Panc1 (cell line): Measurements from ENCODE around the gene SNCG. TPM values are rescaled to one million over a fixed set of nuclear protein-coding genes. Genes with fewer than 3 reads are reported as not detected.

Source experiments
- ATAC-seq: fragments of 200-7000 bp; cut with Tn5 transposase; 2 replicates; pipeline ENCODE4 v1.9.1; 2020; ENCODE audit warnings: mild to moderate bottlenecking, moderate library complexity
- BruUV-seq: library from RNA; stranded (reverse); fragments of 400-500 nt; replicated peaks from 2 replicates; lab custom pipeline; 2021; lab: Mats Ljungman, UMichigan
- CTCF ChIA-PET: fragments of 300-600 bp; sonication (Branson Sonifier 250); formaldehyde crosslinking; loops from one replicate; lab custom pipeline; 2022; ENCODE audit warnings: antibody characterized with exemption; lab: Charles Lee
- POLR2A ChIA-PET: fragments of 300-600 bp; sonication (Branson Sonifier 250); formaldehyde crosslinking; loops from one replicate; lab custom pipeline; 2022; ENCODE audit warnings: antibody characterized with exemption; lab: Charles Lee
- DNase-seq: peaks from one replicate; pipeline ENCODE4 v3.0.0-alpha.2; 2010; ENCODE audit warnings: low read depth, low spot score
- H3K27ac ChIP-seq: 2 replicates; pipeline ENCODE4 v1.5.1; 2011; ENCODE audit warnings: mild to moderate bottlenecking, low read length, inconsistent platforms
- H3K27me3 ChIP-seq: fragments of 200-500 bp; sonication (Bioruptor generic); 2 replicates; pipeline ENCODE4 v1.6.0; 2014; ENCODE audit warnings: low read length, inconsistent platforms; ENCODE audit not compliant: control insufficient read depth, insufficient read depth
- H3K36me3 ChIP-seq: fragments of 200-500 bp; sonication (Bioruptor generic); 2 replicates; pipeline ENCODE4 v1.5.1; 2014; ENCODE audit warnings: inconsistent platforms, mild to moderate bottlenecking, low read length, moderate library complexity; ENCODE audit not compliant: control insufficient read depth, insufficient read depth
- H3K4me1 ChIP-seq: 2 replicates; pipeline ENCODE4 v1.5.1; 2011; ENCODE audit warnings: inconsistent platforms, mild to moderate bottlenecking, low read length, moderate library complexity; ENCODE audit not compliant: control insufficient read depth, insufficient read depth
- H3K4me3 ChIP-seq, 2 experiments: 2 replicates each; pipeline ENCODE4 v1.5.1; 2011 to 2012; ENCODE audit warnings: low read depth in 2 of 2, low read length in 2 of 2, mild to moderate bottlenecking in 2 of 2, inconsistent platforms in 1 of 2, moderate library complexity in 1 of 2
- H3K9me3 ChIP-seq: fragments of 200-500 bp; sonication (Bioruptor generic); 2 replicates; pipeline ENCODE4 v1.5.1; 2014; ENCODE audit warnings: low read depth, mild to moderate bottlenecking, inconsistent platforms, low read length, moderate library complexity; ENCODE audit not compliant: control insufficient read depth, insufficient read depth
- CTCF ChIP-seq: fragments of 450-650 bp; IDR thresholded peaks from 2 replicates; pipeline ENCODE4 v1.5.1; 2017; ENCODE audit warnings: mild to moderate bottlenecking
- POLR2AphosphoS5 ChIP-seq: IDR thresholded peaks from 2 replicates; pipeline ENCODE4 v1.6.1; 2012; ENCODE audit warnings: mild to moderate bottlenecking, low read depth, low read length, moderate library complexity
- REST ChIP-seq, 2 experiments: IDR thresholded peaks; 2 replicates each; pipeline ENCODE4 v1.6.1; 2011 to 2012; ENCODE audit warnings: low read depth in 2 of 2, control low read depth in 1 of 2, low read length in 1 of 2, mild to moderate bottlenecking in 1 of 2, moderate library complexity in 1 of 2; ENCODE audit not compliant: insufficient read depth in 1 of 2
- SIN3A ChIP-seq: IDR thresholded peaks from 2 replicates; pipeline ENCODE4 v1.6.1; 2012; ENCODE audit warnings: low read depth, mild to moderate bottlenecking, low read length, moderate library complexity, borderline replicate concordance; ENCODE audit not compliant: insufficient read depth
- TCF7L2 ChIP-seq: IDR thresholded peaks from 2 replicates; pipeline ENCODE4 v1.6.1; 2011; ENCODE audit warnings: mild to moderate bottlenecking, low read depth, low read length, inconsistent platforms
- in situ Hi-C: cut with HindIII; loops from 2 replicates; pipeline ENCODE4 v1.10.0; 2016; ENCODE audit warnings: low sequenced_read_pairs, low pct_unique_long_range_greater_than_20kb
- intact Hi-C: fragments of 100-400 bp; cut with micrococcal nuclease; formaldehyde crosslinking; loops from one replicate; pipeline ENCODE4 v1.10.0; 2022; ENCODE audit not compliant: unreplicated experiment
- total RNA-seq: library from RNA; stranded (reverse); gene quantifications from one replicate; pipeline ENCODE4 v1.2.1, GENCODE V29; 2021; ENCODE audit not compliant: unreplicated experiment

SNCG gene
- total RNA-seq, 1 experiment from 2014 or later: 5.2 TPM

GRCh38 chr10:86964847-86965190 is 6.4 kb downstream of the SNCG start:
- no peak for DNase-seq
- BruUV-seq: no TSS peak
- intact Hi-C loops: no loop called here
- CTCF ChIA-PET: no interaction called here
- in situ Hi-C loops: no loop called here
- Histone ChIP-seq H3K4me1 (peaks cover 45% of the 10 kb centered on the region), H3K36me3 (no peaks in the 10 kb centered on the region; the same call in 1 of the 2 replicates), H3K9me3 (no peaks in the 10 kb centered on the region), H3K27me3 (no peaks in the 10 kb centered on the region), H3K4me3 (no peak overlapping the region), H3K27ac (no peak overlapping the region)
- TF ChIP-seq TCF7L2 (no peak), SIN3A (no peak), POLR2AphosphoS5 (no peak), REST (IDR thresholded peaks at IDR 0.05; ENCODE audit: insufficient read depth in 1 of 2, low read depth in 2 of 2, low read length in 1 of 2) (no peak), CTCF (no peak)
- POLR2A ChIA-PET: no interaction called here
- no peak for ATAC-seq

GRCh38 chr10:86965986-86966654 is 7.7 kb downstream of the SNCG start:
- ATAC-seq (no peak), DNase-seq (no peak)
- H3K36me3 ChIP-seq: no peaks in the 10 kb centered on the region; the same call in 1 of the 2 replicates
- H3K9me3 ChIP-seq: no peaks in the 10 kb centered on the region
- H3K27ac ChIP-seq: no peak overlapping the region; the same call in 1 of the 2 replicates
- intact Hi-C loops: no loop called here
- peaks cover 42% of the 10 kb centered on the region for H3K4me1 ChIP-seq
- ChIA-PET CTCF (interaction anchor here (0.8 to 1.7 kb wide), 6 partner anchors 8 to 27 kb away, joined by 3 to 43 read pairs (median 8); partner anchors contain the start of genes MMRN2 and SNCG), POLR2A (no interaction called here)
- TF ChIP-seq SIN3A (no peak), CTCF (no peak), REST (IDR thresholded peaks at IDR 0.05; ENCODE audit: insufficient read depth in 1 of 2, low read depth in 2 of 2, low read length in 1 of 2) (no peak), TCF7L2 (no peak), POLR2AphosphoS5 (no peak)
- no peak overlapping the region for H3K4me3 ChIP-seq
- in situ Hi-C loops: no loop called here
- H3K27me3 ChIP-seq: no peaks in the 10 kb centered on the region
- no TSS peak for BruUV-seq
